NCI-H187 (cell line): ENCODE data around the gene GPR146.

ENCODE experiments used
- DNase-seq, 2 experiments: peaks; one replicate each; lab custom pipeline; 2025; lab: John Stamatoyannopoulos, UW

Gene GPR146

DNA sequence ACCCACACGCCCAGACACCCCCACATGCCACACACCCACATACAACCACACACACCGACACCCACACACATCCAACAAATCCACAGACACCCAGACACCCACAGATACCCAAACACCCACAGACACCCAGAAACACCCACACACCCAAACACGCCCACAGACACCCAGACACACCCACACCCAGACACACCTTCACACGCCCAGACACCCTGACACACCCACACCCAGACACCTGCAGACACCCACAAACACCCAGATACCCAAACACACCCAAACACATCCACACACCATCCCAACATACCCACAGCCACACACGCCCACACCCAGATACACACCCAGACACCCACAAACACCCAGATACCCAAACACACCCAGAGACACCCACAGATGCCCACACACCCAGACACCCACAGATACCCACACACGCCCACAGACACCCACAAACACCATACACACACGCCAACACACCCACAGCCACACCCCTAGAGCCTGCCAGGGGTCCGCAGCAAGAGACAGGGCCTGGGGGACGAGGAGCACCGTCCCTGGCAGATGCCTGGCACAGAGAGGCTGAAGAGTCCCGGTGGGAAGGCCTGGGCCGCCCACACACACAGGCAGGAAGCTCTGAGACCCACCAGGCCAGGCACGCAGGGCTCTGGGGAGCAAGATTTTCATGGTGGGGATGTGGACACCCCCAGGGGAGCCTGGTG is 32.9 kb upstream of the GPR146 start:
- no peak for DNase-seq

DNA sequence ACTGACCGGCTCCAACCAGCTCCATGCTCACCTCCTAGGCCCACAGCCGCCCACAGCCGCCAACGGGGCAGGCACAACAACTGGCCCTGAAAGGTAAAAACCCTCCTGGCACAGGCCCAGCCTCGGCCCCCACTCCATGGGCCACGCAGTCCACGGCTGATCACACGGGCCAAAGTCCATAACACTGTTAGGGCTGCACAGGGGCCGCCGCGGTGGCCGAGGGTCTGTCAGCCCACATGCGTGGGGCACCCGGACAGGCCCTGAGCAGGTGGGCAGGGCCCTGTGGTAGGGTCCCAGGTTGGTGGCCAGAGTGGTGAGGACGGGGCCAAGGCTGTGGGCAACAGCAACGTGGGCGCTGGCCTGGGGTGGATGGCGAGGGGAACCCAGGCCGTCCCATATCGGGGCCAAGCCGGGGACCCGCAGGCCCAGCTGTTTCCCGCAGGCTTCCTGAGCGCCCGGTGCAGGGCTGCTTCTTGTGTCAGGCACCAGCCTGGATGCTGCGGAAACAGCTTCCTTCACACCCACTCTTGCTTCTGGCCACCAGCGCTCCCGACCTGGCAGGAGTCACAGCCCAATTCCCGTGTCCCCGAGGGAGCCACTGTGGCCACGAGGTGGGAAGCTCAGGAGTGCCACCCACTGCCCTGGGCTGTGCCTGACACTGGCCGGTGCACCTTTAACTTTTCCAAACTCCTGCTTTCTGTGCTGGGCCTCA is 32.2 kb upstream of the GPR146 start:
- DNase-seq, result no peak

DNA sequence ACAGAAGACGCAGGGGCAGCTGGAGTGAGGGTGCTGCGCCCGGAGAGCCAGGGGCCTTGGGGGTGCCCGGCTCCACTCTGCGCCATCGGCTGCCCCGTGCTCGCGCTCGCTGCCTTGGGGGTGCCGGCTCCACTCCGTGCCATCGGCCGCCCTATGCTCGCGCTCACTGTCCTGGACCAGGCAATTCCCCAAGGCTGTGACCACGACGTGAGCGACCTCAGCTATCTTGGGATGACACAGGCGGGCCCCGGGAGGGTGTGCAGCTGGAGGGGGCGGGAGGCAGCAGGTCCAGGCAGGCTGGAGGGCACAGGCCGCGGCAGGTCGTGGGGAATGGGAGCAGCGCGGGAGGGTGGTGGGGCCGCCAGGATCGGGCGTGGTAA is 31.6 kb upstream of the GPR146 start:
- no peak for DNase-seq

DNA sequence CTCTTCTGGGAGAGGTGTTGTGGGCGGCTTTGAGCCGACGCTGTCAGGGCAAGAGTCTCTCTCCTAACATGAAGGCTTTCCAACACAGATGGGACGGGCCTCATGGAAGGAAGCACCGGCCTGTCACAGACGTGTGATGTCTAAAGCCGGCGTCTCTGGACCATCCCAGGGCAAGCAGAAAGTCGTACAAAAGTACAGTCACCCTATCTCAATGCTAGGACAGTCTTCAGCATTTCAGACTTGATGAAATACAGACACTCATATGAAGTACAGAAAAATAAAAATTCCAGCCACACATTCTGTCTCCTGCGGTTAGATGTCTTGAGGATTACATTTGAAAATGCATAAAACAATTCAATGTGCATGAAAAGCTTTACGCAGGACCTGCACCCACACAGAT is 30.8 kb upstream of the GPR146 start:
- DNase-seq, result no peak

DNA sequence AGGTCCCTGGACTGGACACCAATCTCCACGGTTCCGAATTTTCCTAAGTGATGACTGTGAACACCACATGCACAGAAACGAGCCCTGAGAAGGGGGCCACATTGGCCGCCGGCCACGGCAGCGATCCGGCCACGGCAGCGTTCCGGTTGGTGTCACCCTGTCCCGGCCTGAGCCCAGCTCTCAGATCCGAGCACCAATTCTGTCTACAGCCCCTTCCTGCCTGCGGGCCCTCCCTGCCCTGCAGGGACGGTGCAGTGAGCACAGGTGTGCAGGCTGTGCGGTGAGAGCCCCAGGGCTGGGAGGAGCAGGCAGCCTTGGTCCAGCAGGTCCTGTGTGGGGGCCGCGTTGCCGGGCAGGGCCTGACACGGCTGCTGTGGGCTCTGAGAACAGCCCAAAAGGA is 29.7 kb upstream of the GPR146 start:
- no peak for DNase-seq

- DNase-seq, result no peak
These were observed 28.9 kb upstream of the GPR146 start for GRCh38 chr7:1015196-1016121.

DNA sequence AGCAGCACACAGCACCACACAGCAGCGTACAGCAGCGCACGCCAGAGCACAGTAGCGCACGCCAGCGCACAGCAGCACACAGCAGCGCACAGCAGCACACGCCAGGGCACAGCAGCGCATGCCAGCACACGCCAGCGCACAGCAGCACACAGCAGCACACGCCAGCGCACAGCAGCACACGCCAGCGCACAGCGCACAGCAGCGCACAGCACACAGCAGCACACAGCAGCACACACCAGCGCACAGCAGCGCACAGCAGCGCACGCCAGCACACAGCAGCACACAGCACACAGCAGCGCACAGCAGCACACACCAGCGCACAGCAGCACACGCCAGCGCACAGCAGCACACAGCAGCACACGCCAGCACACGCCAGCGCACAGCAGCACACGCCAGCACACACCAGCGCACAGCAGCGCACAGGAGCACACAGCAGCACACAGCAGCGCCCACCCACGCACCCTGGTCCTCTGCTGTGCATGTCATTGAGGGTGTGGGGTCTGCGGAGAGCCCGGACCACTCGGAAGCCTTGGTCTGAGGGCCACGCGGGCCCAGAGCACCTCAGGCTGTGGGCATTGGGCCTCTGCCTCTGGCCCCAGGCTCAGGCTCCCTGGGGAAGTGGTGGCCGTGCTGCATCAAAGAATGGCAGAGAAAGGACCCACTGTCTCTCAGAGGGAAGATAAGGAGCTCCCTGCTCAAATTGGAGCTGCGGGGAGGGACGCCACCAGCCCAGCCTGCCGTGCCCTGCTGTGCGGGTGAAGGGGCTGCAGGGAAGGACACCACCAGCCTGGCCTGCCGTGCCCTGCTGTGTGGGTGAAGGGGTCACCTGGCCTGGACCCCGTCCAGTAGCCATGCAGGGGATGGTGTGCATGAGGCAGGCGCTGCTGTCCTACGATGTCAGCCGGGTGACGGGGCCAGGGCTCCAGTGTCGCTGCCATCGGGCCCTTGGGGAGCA is 27.5 kb upstream of the GPR146 start:
- no peak for DNase-seq

- no peak for DNase-seq
These were observed 26.6 kb upstream of the GPR146 start for GRCh38 chr7:1017586-1018333.

GRCh38 chr7:1018334-1018695 is 26.0 kb upstream of the GPR146 start:
- DNase-seq, result no peak

DNA sequence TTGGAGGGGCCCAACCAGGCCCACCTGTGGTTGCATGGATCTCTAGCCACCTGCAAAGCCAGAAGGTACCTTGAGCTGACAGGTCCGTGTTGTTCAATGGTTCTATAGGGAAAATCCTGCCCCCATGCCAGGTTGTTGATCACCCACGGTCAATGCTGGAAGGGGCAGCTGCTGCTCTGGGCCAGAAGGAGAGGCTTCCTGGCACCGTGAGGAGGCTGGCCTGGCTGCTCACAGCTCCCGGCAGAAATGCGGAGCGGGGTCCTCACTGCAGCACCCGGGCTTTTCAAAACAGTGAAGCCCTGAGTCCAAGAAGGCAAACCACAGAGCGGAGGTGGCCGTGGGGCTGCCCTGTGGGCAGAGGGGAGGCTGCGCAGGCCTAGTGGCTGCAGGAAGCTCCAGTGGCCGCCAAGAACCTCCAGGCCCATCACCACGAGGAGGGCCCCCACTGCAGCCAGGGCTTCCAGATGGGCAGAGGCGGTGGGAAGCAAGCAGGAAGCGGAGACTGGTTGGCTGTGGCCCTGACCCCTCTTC is 25.0 kb upstream of the GPR146 start:
- no peak for DNase-seq

DNA sequence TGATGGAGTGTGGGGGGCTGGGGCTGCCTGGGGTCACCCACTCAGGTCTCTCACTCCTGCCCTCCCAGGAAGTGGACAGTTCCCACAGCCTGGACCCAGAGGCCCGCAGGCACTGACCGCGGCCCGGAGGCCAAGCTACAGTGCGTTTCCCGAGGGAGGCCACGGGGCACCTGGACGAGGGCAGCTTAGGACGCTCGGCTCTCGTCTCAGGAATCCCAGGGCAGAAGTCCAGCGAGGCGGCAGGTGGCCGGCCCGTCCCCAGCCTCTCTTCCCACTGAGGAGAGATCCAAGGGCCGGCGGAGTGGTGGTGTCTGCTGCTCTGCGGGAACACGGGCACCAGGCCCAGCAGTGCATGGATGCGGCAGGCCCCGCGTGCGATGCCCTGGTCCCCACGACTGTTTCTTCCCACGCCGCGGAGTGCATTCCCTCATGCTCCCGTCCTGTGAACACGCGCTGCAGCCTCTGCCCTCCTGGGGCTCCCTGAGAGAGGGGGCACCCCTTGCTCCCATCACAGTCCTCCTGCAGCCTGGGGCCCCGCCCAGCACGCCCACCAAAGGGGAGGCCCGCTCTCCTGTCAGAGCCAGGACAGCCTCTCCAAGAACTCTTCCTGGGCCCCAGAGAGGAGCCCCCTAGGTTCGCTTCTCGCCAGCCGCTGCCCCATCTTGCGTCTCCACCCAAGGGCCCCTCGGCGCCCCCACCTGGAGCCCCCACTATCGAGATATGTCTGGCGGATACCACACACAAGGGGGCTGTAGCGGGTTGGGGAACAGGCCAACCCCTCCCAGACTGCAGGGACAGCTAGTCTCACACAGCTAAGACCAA is 24.3 kb upstream of the GPR146 start:
- no peak for DNase-seq

DNA sequence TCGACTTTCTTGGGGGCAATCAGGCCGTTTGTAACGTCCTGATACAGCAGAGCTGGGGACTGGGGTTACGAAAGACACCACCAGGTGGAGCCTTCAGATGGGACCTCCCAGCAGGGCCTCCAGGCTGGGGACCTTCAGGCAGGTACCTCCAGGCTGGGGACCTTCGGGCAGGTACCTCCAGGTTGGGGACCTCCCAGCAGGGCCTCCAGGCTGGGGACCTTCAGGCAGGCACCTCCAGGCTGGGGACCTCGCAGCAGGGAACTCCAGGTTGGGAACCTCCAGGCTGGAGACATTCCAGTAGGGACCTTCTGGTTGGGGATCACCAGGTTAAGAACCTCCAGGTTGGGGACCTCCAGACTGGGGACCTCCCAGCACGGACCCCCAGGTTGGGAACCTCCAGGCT is 23.5 kb upstream of the GPR146 start:
- DNase-seq, result no peak

- DNase-seq, result no peak
These were observed 23.0 kb upstream of the GPR146 start for GRCh38 chr7:1021366-1021765.

DNA sequence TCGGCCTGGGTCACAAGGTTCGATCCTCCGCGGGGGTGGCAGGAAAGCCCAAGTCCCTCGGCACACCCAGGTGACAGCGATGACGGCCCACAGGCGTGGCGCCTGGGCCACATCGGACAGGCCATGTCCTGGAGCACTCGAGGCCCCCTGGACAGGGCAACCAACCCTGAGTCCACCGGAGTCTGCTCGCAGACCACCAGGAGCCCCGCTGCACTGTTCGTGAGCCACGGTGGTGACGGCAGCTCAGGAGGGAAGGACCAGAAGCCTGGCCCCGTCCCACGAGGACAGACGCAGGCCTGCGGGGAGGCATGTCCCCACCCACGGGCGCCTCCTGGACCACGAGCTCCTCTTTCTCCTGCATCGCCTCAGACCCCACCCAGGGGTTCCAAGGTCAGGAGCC is 22.4 kb upstream of the GPR146 start:
- no peak for DNase-seq

DNA sequence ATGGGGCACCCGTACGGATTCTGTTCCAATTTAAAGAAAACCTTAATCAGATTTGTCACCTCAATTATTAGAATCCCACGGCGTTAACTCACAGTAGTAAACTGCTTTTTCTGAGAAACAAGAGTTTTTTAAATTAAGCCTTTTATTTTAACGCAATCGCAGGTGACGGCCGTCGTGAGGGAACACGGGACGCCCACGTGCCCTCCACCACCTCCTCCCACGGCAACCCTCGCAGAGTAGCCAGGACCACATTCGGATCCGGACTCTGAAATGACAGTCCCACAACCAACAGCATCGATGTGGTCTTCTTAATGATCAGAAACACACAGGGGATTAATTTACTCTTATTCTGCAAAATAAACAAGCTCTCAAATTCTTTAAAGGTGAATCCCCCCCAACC is 22.0 kb upstream of the GPR146 start:
- DNase-seq, result no peak

DNA sequence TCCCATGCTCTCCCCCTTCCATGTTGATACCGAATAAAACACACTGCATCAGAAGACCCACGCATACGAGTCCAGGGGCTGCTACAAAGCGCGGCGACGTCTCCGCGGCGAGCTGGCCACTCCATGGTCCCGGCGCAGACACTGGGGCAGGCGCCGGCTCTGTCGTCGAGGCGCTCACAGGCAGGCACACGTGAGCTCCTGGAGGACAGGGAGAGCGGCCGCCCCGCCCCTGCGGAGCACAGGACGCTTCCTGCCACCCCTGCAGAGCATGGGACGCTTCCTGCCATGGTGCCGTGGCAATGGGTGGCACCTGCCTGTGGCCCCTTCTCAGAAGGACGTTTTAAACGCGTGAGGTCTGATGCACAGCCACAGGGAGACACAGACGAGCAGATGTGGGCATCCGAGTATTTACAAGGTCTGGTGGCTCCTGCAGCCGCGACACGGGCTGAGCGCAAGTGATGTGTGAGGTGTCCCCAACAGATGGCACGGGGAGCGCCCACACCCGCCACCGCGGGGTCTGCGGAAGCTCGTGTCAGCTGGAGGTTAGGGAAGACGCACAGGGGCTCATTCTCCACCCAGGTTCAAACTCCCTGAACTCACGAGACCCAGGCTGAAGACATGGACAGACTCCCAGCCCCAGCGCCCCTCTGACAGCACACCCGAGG is 21.4 kb upstream of the GPR146 start:
- no peak for DNase-seq

DNA sequence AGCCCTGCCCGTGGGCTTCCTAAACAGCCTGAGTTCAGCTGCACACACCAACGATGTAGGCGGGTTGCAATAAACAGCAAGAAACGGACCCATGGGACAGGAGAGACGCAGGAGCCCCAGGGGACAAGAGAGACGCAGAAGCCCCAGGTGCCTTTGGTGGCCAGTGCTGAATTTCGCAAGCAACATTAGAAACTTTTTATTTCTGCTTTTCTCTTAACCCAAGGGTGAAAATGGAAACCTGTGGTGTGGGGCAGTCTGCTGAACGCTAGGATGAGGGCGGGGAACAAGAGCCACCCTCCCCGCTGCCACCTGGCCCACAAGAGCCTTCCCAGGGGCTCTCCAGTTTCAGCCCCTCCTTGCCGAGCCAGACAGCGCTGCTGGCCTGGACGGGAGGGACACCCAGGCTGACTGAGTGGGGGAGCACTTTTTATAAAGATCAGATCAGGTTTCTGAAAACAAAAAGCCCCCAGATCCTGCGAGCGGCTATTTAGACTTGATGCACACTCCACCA is 20.0 kb upstream of the GPR146 start:
- peak; percentile 27 to 73 for DNase-seq

- DNase-seq, result peak in 1 of 2 experiments; percentile 8
These were observed 19.2 kb upstream of the GPR146 start for GRCh38 chr7:1024876-1025742.
